NCI-H1694 (cell line): ENCODE results near the gene UPF2.
"Not testable (repeated sequence)": the region's sequence is repeated elsewhere in the genome, so short reads cannot be mapped to it uniquely, and the experiment has no call there.

Experiments
- DNase-seq: peaks from one replicate; lab custom pipeline; 2025; lab: John Stamatoyannopoulos, UW

The UPF2 gene

GRCh38 chr10:11901833-11902475, 140.7 kb downstream of the UPF2 start:
- DNase-seq = no peak

GRCh38 chr10:11901454-11901832, 141.2 kb downstream of the UPF2 start:
- no peak for DNase-seq

GRCh38 chr10:11901036-11901301, 141.6 kb downstream of the UPF2 start:
- no peak for DNase-seq

- DNase-seq = no peak
Measured at GRCh38 chr10:11899067-11899876, 143.3 kb downstream of the UPF2 start.

GRCh38 chr10:11898372-11899066, 144.1 kb downstream of the UPF2 start:
- DNase-seq = no peak

GRCh38 chr10:11898033-11898371, 144.6 kb downstream of the UPF2 start:
- no peak for DNase-seq

GRCh38 chr10:11896549-11897200, 145.9 kb downstream of the UPF2 start:
- DNase-seq = no peak

GRCh38 chr10:11895598-11895997, 147.0 kb downstream of the UPF2 start:
- DNase-seq = no peak

GRCh38 chr10:11895108-11895466, 147.5 kb downstream of the UPF2 start:
- DNase-seq = no peak

- DNase-seq = no peak
Measured at GRCh38 chr10:11894381-11895107, 148.1 kb downstream of the UPF2 start.

- no peak for DNase-seq
Measured at GRCh38 chr10:11893749-11894278, 148.8 kb downstream of the UPF2 start.

- no peak for DNase-seq
Measured at GRCh38 chr10:11891776-11892486, 150.7 kb downstream of the UPF2 start.

- not testable (repeated sequence) for DNase-seq
Measured at GRCh38 chr10:11889263-11889662, 153.3 kb downstream of the UPF2 start.

GRCh38 chr10:11887381-11888227, 155.0 kb downstream of the UPF2 start:
- DNase-seq = no peak

- DNase-seq = no peak
Measured at GRCh38 chr10:11886851-11887250, 155.8 kb downstream of the UPF2 start.

- DNase-seq = no peak
Measured at GRCh38 chr10:11886138-11886474, 156.5 kb downstream of the UPF2 start.

GRCh38 chr10:11885437-11886137, 157.0 kb downstream of the UPF2 start:
- DNase-seq = no peak

- no peak for DNase-seq
Measured at GRCh38 chr10:11884706-11885423, 157.7 kb downstream of the UPF2 start.

GRCh38 chr10:11882646-11883375, 159.8 kb downstream of the UPF2 start:
- DNase-seq = no peak
